Hippocampal formation (tissue), 2 donors: ENCODE results near the gene DENND1A.
"Not testable (repeated sequence)": the region's sequence is repeated elsewhere in the genome, so short reads cannot be mapped to it uniquely, and the experiment has no call there.

Experiments used
- DNase-seq, 2 donors: peaks; one replicate each; lab custom pipeline; 2025; lab: John Stamatoyannopoulos, UW

DENND1A gene

DNA sequence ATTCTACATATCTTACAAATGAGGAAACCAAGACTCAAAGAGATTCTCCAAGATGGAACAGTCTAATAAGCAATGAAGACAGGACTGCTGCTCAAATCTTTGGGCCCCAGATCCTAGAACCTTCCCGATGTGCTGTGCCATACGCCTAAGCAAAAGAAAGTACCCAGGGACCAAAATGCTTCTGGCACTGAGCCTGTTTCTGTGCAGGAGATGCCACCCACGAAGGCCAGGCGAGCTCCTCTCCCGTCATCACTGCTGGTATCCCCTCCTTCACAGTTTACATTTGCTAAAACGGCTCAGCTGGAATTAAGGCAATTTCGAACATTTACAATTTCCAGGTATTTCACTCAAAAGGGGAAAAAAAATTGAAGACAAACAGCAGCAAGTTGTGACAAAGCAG lies 277.5 kb downstream of the DENND1A start:
- DNase-seq, result no peak

GRCh38 chr9:123651871-123652270 lies 278.1 kb downstream of the DENND1A start:
- DNase-seq, result no peak

- DNase-seq, result no peak
These were observed 278.7 kb downstream of the DENND1A start for GRCh38 chr9:123651273-123651672.

GRCh38 chr9:123649909-123650308 lies 280.0 kb downstream of the DENND1A start:
- no peak for DNase-seq

DNA sequence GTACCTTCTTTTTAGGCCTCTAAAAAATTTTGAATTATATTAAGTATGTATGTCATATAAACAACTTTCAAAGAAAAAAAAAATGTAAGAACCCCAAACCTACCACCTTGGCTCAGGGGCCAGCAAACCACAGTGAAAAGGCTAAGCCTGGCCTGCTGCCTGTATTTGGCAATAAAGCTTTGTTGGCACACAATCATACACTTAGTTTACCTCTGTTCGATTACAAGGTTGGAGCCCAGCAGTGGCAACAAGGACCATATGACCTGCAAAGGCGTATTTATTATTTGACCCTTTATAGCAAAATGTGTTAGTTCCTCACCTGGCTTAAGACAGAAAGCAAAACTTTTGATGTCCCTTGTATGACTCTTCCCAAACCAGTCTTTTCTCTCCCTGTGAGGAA lies 282.8 kb downstream of the DENND1A start:
- DNase-seq, result no peak

GRCh38 chr9:123645762-123646161 lies 284.2 kb downstream of the DENND1A start:
- no peak for DNase-seq

DNA sequence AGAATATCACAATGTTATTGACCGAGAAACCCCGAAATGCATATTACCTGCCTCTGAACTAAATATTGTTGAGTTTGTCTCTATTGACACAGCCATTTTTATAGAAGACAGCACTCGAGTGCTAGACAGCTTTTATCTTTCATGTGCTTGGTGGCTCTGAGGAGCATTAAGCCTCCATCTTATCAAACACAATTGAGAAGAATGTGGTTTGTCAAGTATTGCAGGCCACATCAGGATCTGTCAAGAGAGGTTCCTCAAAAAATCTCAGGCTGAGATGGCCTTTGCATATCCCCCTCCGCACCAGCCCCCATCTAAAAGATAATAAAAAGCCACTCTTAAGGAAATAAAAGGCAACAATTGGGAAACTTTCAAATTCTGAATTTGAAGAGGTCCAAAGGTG lies 284.8 kb downstream of the DENND1A start:
- no peak for DNase-seq

GRCh38 chr9:123643518-123643917 lies 286.4 kb downstream of the DENND1A start:
- DNase-seq, result no peak

- DNase-seq, result peak in 1 of 2 donors; percentile 69
These were observed 287.3 kb downstream of the DENND1A start for GRCh38 chr9:123642291-123643278.

- no peak for DNase-seq
These were observed 289.1 kb downstream of the DENND1A start for GRCh38 chr9:123640792-123641222.

DNA sequence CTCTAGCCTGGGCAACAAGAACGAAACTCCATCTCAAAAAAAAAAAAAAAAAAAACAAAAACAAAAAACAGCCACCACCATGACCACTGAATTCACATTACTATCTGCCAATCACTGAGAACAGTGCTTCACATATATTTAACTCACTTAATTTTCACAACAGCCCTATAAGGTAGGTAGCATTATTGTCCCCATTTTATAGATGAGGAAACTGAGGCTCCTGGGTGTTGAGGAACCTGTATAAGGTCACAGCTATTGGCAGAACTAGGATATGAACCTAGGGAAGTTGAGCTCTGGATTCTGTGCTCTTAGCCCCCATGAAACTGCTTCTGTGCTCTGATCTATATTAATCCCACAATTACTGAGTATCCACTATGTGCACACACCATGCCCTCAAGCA lies 290.2 kb downstream of the DENND1A start:
- DNase-seq, result no peak

GRCh38 chr9:123637945-123638634 lies 291.8 kb downstream of the DENND1A start:
- DNase-seq, result no peak

GRCh38 chr9:123637606-123637944 lies 292.4 kb downstream of the DENND1A start:
- no peak for DNase-seq

- not testable (repeated sequence) for DNase-seq
These were observed 293.1 kb downstream of the DENND1A start for GRCh38 chr9:123636805-123637204.

DNA sequence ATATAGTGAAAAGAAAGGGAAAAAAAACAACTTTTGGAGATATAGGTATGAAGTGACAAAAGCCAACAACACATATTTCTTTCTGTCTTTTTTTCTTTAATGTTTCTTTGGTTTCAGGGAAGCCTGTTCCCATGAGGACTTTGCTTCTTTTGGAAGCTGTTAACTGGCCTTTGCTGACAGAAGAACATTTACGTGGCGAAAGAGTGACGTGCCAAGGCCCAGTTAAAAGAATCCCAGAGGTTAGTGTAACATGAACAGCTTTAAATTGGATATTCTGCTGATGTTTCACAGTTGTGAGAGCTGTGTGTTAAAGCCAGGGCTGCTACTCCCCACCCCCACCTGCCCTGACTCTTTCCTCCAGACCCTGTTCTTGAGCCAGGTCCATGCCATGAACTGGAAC lies 298.1 kb downstream of the DENND1A start:
- DNase-seq, result no peak

- DNase-seq, result no peak
These were observed 299.7 kb downstream of the DENND1A start for GRCh38 chr9:123630233-123630632.

GRCh38 chr9:123629531-123629930 lies 300.4 kb downstream of the DENND1A start:
- DNase-seq, result no peak

GRCh38 chr9:123622711-123623241 lies 307.1 kb downstream of the DENND1A start:
- no peak for DNase-seq

- no peak for DNase-seq
These were observed 309.7 kb downstream of the DENND1A start for GRCh38 chr9:123620239-123620638.

GRCh38 chr9:123617952-123618678 lies 311.8 kb downstream of the DENND1A start:
- no peak for DNase-seq

GRCh38 chr9:123617286-123617685 lies 312.6 kb downstream of the DENND1A start:
- no peak for DNase-seq

DNA sequence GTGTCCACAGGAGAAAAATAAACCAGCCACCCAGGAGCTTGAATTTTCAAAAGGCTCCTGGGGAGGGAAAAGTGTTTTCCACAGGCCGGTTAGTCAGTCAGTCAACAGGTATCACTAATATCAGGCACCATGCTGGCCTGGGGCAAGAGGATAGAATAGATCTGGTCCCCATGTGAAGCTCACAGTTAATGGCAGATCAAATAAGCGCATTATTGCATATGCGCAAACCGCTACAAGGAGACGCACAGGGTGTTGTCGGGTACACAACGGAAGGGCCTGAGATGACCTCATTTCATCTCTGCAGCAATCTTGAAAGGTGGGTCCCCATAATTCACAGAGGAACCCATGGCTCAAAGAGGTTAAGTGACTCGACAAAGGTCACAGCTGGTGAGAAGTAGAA lies 313.2 kb downstream of the DENND1A start:
- no peak for DNase-seq
